HG03159 (cell line): Measurements from ENCODE around the gene THBS4.
"Not testable (repeated sequence)": the region's sequence is repeated elsewhere in the genome, so short reads cannot be mapped to it uniquely, and the experiment has no call there.

Experiments used
- ATAC-seq: cut with Tn5 transposase; IDR thresholded peaks from one replicate; pipeline ENCODE4 v1.9.1; 2021; ENCODE audit warnings: mild to moderate bottlenecking, moderate library complexity; ENCODE audit not compliant: unreplicated experiment

Gene THBS4

GRCh38 chr5:80111376-80111990, 76.3 kb downstream of the THBS4 start:
- not testable (repeated sequence) for ATAC-seq

- ATAC-seq: no peak
These were observed 79.7 kb downstream of the THBS4 start for GRCh38 chr5:80114860-80115259.

GRCh38 chr5:80116000-80116399, 80.9 kb downstream of the THBS4 start:
- no peak for ATAC-seq

- ATAC-seq: no peak
These were observed 81.3 kb downstream of the THBS4 start for GRCh38 chr5:80116465-80116864.

GRCh38 chr5:80117446-80117845, 82.3 kb downstream of the THBS4 start:
- no peak for ATAC-seq

GRCh38 chr5:80119372-80119771, 84.2 kb downstream of the THBS4 start:
- ATAC-seq: no peak

GRCh38 chr5:80122579-80122978, 87.4 kb downstream of the THBS4 start:
- no peak for ATAC-seq

GRCh38 chr5:80124121-80124918, 89.2 kb downstream of the THBS4 start:
- ATAC-seq: no peak

GRCh38 chr5:80125022-80125961, 90.1 kb downstream of the THBS4 start:
- peak; percentile 75 for ATAC-seq

- ATAC-seq: peak; percentile 61
These were observed 90.9 kb downstream of the THBS4 start for GRCh38 chr5:80125962-80126480.

- ATAC-seq: no peak
These were observed 92.0 kb downstream of the THBS4 start for GRCh38 chr5:80127116-80127552.

GRCh38 chr5:80128141-80128540, 93.0 kb downstream of the THBS4 start:
- ATAC-seq: no peak

GRCh38 chr5:80129146-80129545, 94.0 kb downstream of the THBS4 start:
- ATAC-seq: no peak
